ENCODE data around the gene EIF2AK3. TPM values are rescaled to one million over a fixed set of nuclear protein-coding genes. Genes with fewer than 3 reads are reported as not detected.

The EIF2AK3 gene
- polyA plus RNA-seq, 1 donor (not counting 4 experiments of a cell fraction or from before 2014, with no cell fraction given), result 10.9 TPM

DNA sequence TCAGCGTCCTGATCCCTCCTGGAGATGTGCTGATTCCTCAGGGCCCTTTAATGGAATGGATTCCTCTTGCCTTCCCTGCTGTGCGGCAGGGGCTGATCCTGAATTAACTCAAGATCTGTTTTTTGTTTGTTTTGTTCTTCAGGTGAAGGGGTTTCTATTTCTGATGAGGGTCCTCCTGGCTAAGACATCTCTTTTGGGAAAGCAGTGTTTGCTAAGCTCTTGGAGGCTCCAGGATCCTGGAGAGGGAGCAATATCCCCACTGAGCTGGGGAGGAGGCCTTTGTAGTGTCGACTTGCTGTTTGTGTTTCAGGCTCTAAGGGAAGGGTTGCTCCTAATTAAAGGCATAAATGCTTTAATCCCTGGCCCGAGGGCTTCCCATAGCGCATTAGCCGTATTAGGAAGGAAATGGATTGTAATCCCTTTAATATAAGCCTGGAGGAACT is 109.5 kb downstream of the EIF2AK3 start:
- H3K9ac ChIP-seq (ENCODE audit: control insufficient read depth, extremely low read depth, insufficient read depth, low read length), result no peak overlapping the region
- DNase-seq (ENCODE audit: low read depth, low spot score) (no peak), FAIRE-seq (no peak)
- dilution Hi-C loops (cut with MboI; ENCODE audit: extremely low pct_ligation_motif_present, low sequenced_read_pairs), result no loop called here
- no peaks in the 10 kb centered on the region for H3K36me3 ChIP-seq (ENCODE audit: control insufficient read depth in 2 of 2, extremely low read depth in 1 of 2, insufficient read depth in 2 of 2, low read length in 2 of 2)
- no peaks in the 10 kb centered on the region for H3K4me1 ChIP-seq (ENCODE audit: control insufficient read depth, extremely low read depth, insufficient read depth, low read length)
- H3K79me2 ChIP-seq (ENCODE audit: control insufficient read depth, insufficient read depth, low read length), result no peaks in the 10 kb centered on the region
- no peak for TF ChIP-seq CTCF (optimal IDR thresholded peaks at IDR 0.05 in 1 of 3, IDR thresholded peaks at IDR 0.05 in 1 of 3, conservative IDR thresholded peaks at IDR 0.05 in 1 of 3; ENCODE audit: extremely low read depth in 1 of 3, insufficient read depth in 2 of 3, low read length in 3 of 3)
- no peak for TF ChIP-seq EZH2 (IDR thresholded peaks at IDR 0.05; ENCODE audit: low read length)
- no peak overlapping the region for H2AFZ ChIP-seq (ENCODE audit: control insufficient read depth, low read length)
- H3K9me1 ChIP-seq (ENCODE audit: control insufficient read depth, extremely low read depth, insufficient read depth, low read length), result no peaks in the 10 kb centered on the region
- no peaks in the 10 kb centered on the region for H3K9me3 ChIP-seq (ENCODE audit: control insufficient read depth, low read depth, low read length)
- H3K4me2 ChIP-seq (ENCODE audit: control insufficient read depth, extremely low read depth, insufficient read depth, low read depth, low read length), result no peak overlapping the region
- no peaks in the 10 kb centered on the region for H3K27me3 ChIP-seq (ENCODE audit: control insufficient read depth, extremely low read depth, insufficient read depth, low read length)
- H4K20me1 ChIP-seq (ENCODE audit: control insufficient read depth, extremely low read depth, insufficient read depth, low read length), result no peaks in the 10 kb centered on the region
- H3K4me3 ChIP-seq (ENCODE audit: control insufficient read depth in 2 of 3, extremely low read depth in 1 of 3, insufficient read depth in 2 of 3, low read depth in 1 of 3, low read length in 3 of 3), result no peak overlapping the region
- H3K27ac ChIP-seq (ENCODE audit: control insufficient read depth, insufficient read depth, low read length), result no peak overlapping the region

Other genes with a start within 250 kb of the EIF2AK3 start
- gene FOXI3, start 174.8 kb downstream of the EIF2AK3 start, polyA plus RNA-seq, result 0.02 TPM in 1 of 3 replicates, not detected in the others
- gene RPIA, start 64.2 kb upstream of the EIF2AK3 start, polyA plus RNA-seq, result 6.6 to 11.4 TPM (median 7.1 TPM) in 3 replicates